H1 (cell line): ENCODE measurements around the gene KPNA6. TPM values are rescaled to one million over a fixed set of nuclear protein-coding genes. Genes with fewer than 3 reads are reported as not detected.

Source experiments
- CBX5 ChIP-seq: fragments of 300-800, 300-1000 bp; sonication (generic); IDR thresholded peaks from 2 replicates; pipeline ENCODE4 v1.7.1; 2016; ENCODE audit warnings: antibody characterized with exemption, low read length, low read depth
- CREB1 ChIP-seq: IDR thresholded peaks from 2 replicates; pipeline ENCODE4 v1.6.1; 2012; ENCODE audit warnings: inconsistent platforms
- CTCF ChIP-seq, 3 experiments: IDR thresholded peaks; 1 replicate in 2 of 3; 2 replicates in 1 of 3; pipeline versions ENCODE4 v1.5.1 to v1.6.1; 2011; ENCODE audit warnings: low read length in 3 of 3, mild to moderate bottlenecking in 3 of 3, inconsistent platforms in 2 of 3, low read depth in 1 of 3, moderate library complexity in 1 of 3; ENCODE audit not compliant: insufficient read depth in 1 of 3; ENCODE audit errors: control extremely low read depth in 1 of 3
- E2F6 ChIP-seq: IDR thresholded peaks from 2 replicates; pipeline ENCODE4 v1.6.1; 2012; ENCODE audit warnings: inconsistent platforms
- EZH2 ChIP-seq: fragments of 200-600 bp; sonication (generic); IDR thresholded peaks from 2 replicates; pipeline ENCODE4 v1.7.1; 2012; ENCODE audit warnings: low read depth, mild to moderate bottlenecking, moderate library complexity, low read length, inconsistent platforms; ENCODE audit not compliant: severe bottlenecking
- HDAC2 ChIP-seq, 2 experiments: fragments of 300-600 bp in 1 of 2; sonication (generic) in 1 of 2; IDR thresholded peaks; 2 replicates each; pipeline ENCODE4 v1.6.1; 2011 to 2012; ENCODE audit warnings: low read depth in 2 of 2, low read length in 2 of 2, mild to moderate bottlenecking in 2 of 2, moderate library complexity in 2 of 2, borderline replicate concordance in 1 of 2, inconsistent platforms in 1 of 2
- KDM1A ChIP-seq: fragments of 200-600, 300-600 bp; sonication (generic); IDR thresholded peaks from 2 replicates; pipeline ENCODE4 v1.7.1; 2016; ENCODE audit warnings: mild to moderate bottlenecking, low read length, borderline replicate concordance
- KDM5A ChIP-seq: fragments of 200-600 bp; IDR thresholded peaks from 2 replicates; pipeline ENCODE4 v1.7.1; 2012; ENCODE audit warnings: mild to moderate bottlenecking, low read length, inconsistent platforms, mixed read lengths
- MAFK ChIP-seq: IDR thresholded peaks from 2 replicates; pipeline ENCODE4 v1.6.1; 2012; ENCODE audit warnings: low read depth, mild to moderate bottlenecking, improper control_type of control experiment, low read length
- NRF1 ChIP-seq: IDR thresholded peaks from 2 replicates; pipeline ENCODE4 v1.6.1; 2011; ENCODE audit warnings: mild to moderate bottlenecking, low read depth, low read length, improper control_type of control experiment
- RAD21 ChIP-seq, 2 experiments: IDR thresholded peaks in 1 of 2; conservative IDR thresholded peaks in 1 of 2; 2 replicates each; pipeline ENCODE4 v1.6.1; 2011; ENCODE audit warnings: low read depth in 2 of 2, low read length in 2 of 2, improper control_type of control experiment in 1 of 2, inconsistent platforms in 1 of 2, mild to moderate bottlenecking in 1 of 2, moderate library complexity in 1 of 2
- RFX5 ChIP-seq: IDR thresholded peaks from 2 replicates; pipeline ENCODE4 v1.6.1; 2011; ENCODE audit warnings: low read depth, low read length, improper control_type of control experiment, borderline replicate concordance
- SIN3A ChIP-seq, 2 experiments: IDR thresholded peaks in 1 of 2; conservative IDR thresholded peaks in 1 of 2; 2 replicates each; pipeline ENCODE4 v1.6.1; 2011 to 2012; ENCODE audit warnings: low read length in 2 of 2, improper control_type of control experiment in 1 of 2, low read depth in 1 of 2, mild to moderate bottlenecking in 1 of 2
- SIX5 ChIP-seq: IDR thresholded peaks from 2 replicates; pipeline ENCODE4 v1.6.1; 2011; ENCODE audit warnings: mild to moderate bottlenecking, low read depth, low read length
- SP1 ChIP-seq: IDR thresholded peaks from 2 replicates; pipeline ENCODE4 v1.6.1; 2011; ENCODE audit warnings: low read depth, low read length
- SRF ChIP-seq: IDR thresholded peaks from 2 replicates; pipeline ENCODE4 v1.6.1; 2011; ENCODE audit warnings: mild to moderate bottlenecking, low read depth, low read length, moderate library complexity
- YY1 ChIP-seq: IDR thresholded peaks from 2 replicates; pipeline ENCODE4 v1.6.1; 2011; ENCODE audit warnings: low read depth, mild to moderate bottlenecking, low read length
- polyA plus RNA-seq, 7 experiments: library from polyadenylated mRNA; depleted of rRNA in 3 of 7; stranded (reverse) in 5 of 7; unstranded in 2 of 7; fragments of >200 nt in 5 of 7; fragments of 200-250 nt in 2 of 7; gene quantifications; 1 replicate in 5 of 7; 2 replicates in 1 of 7; 4 replicates in 1 of 7; pipeline versions ENCODE4 v1.2.1 to v1.2.3, GENCODE V29; 2011 to 2013; ENCODE audit warnings: missing spikeins in 2 of 7, mixed read lengths in 2 of 7
- total RNA-seq: library from RNA; stranded (reverse); fragmentation: NEBNext Ultra II Directional; extraction: Animal tissue kit (Norgen Biotek cat#: 25700); gene quantifications from 2 replicates; pipeline ENCODE4 v1.2.1, GENCODE V29; 2021
- TF ChIP-seq, protein P1 (sequence below): IDR thresholded peaks from 2 replicates; pipeline ENCODE4 v1.6.1; 2011; ENCODE audit warnings: low read length, improper control_type of control experiment

The KPNA6 gene
- total and polyA plus RNA-seq, 2 of the 8 experiments (the other 6 are each of a cell fraction or from before 2014, with no cell fraction given), result 24.2 to 120 TPM

DNA sequence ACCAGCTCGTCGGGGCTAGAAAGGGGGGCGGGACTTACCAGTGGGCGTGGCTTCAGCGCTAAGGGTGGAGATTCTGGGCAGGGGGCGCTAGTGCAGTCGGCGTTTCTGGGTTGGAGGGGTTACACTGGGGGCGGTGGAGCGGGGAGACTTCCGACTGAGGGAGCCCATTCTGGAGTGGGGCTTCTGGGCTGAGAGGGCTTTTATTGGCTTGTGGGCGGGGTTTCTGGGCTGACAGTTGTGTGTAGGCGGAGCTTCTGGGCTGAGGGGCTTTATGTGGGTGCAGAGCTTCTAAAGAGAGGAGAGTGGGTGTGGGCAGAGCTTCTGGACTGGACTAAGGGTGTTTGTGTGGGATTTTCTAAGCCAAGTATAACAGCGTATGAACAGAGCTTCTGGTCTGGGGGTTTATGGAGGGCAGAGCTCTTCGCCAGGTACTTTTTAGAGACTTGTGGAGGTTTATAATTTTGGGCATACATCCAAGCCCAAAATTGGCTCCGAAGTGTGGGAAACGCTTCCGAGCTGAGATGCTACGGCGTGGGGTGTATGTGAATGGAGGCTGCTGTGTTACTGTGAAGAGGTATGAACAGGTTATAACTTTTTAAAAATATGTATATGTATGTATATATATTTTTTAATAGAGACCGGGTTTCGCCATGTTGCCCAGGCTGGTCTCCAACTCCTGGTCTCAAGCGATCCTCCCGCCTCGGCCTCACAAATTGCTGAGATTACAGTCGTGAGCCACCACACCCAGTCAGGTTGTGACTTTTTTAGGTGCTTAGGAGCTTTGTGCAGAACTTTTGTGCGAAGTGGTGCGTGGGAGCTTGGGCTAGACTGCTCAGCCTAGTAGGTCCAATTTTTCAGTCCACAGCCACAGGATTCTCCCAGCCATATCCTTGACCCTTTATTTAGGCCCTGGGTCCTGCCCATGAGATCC lies 34.3 kb upstream of the KPNA6 start (continued):
- TF ChIP-seq E2F6, result no peak
- no peak for TF ChIP-seq KDM5A
- TF ChIP-seq, protein P1, sequence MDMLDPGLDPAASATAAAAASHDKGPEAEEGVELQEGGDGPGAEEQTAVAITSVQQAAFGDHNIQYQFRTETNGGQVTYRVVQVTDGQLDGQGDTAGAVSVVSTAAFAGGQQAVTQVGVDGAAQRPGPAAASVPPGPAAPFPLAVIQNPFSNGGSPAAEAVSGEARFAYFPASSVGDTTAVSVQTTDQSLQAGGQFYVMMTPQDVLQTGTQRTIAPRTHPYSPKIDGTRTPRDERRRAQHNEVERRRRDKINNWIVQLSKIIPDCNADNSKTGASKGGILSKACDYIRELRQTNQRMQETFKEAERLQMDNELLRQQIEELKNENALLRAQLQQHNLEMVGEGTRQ, result no peak
- TF ChIP-seq RAD21 (IDR thresholded peaks at IDR 0.05 in 1 of 2, conservative IDR thresholded peaks at IDR 0.05 in 1 of 2; ENCODE audit: low read depth in 2 of 2, low read length in 2 of 2), result peak; percentile 24 to 27; a peak in 3 of 4 replicates
- peak; percentile 59 to 68 (median 67) for TF ChIP-seq CTCF (IDR thresholded peaks at IDR 0.05; ENCODE audit: control extremely low read depth in 1 of 3, insufficient read depth in 1 of 3, low read depth in 1 of 3, low read length in 3 of 3)
- TF ChIP-seq NRF1, result no peak
- TF ChIP-seq MAFK, result no peak
- no peak for TF ChIP-seq SRF
- TF ChIP-seq SIX5, result no peak
- TF ChIP-seq SP1, result peak; percentile 63; the same call in 1 of the 2 replicates
- TF ChIP-seq SIN3A (conservative IDR thresholded peaks at IDR 0.05 in 1 of 2, IDR thresholded peaks at IDR 0.05 in 1 of 2; ENCODE audit: low read depth in 1 of 2, low read length in 2 of 2), result peak in 1 of 2 experiments; percentile 4; a peak in 1 of 4 replicates
- TF ChIP-seq RFX5, result no peak
- no peak for TF ChIP-seq KDM1A
- TF ChIP-seq CBX5, result no peak
- TF ChIP-seq CREB1, result no peak; the same call in 1 of the 2 replicates
- no peak for TF ChIP-seq HDAC2 (IDR thresholded peaks at IDR 0.05; ENCODE audit: borderline replicate concordance in 1 of 2, low read depth in 2 of 2, low read length in 2 of 2)
- no peak for TF ChIP-seq EZH2
- TF ChIP-seq YY1, result no peak
